Neural cell (in vitro differentiated cells): ENCODE measurements around the gene PADI4. TPM values are rescaled to one million over a fixed set of nuclear protein-coding genes. Genes with fewer than 3 reads are reported as not detected.

ENCODE experiments used
- H2AFZ ChIP-seq: fragments of 200-600, 300-800 bp; sonication (generic), shearing (Covaris generic); 2 replicates; pipeline ENCODE4 v1.6.0; 2014; ENCODE audit warnings: low read depth, mild to moderate bottlenecking, antibody characterized with exemption, low read length, moderate library complexity
- H3F3A ChIP-seq: fragments of 200-600 bp; shearing (Covaris generic); 2 replicates; pipeline ENCODE4 v1.6.1; 2016; ENCODE audit warnings: mild to moderate bottlenecking, moderate library complexity, mixed read lengths, antibody characterized with exemption, low read length; ENCODE audit not compliant: insufficient read depth, poor library complexity, severe bottlenecking
- H3K27ac ChIP-seq: fragments of 200-600, 300-800 bp; sonication (generic), shearing (Covaris generic); 2 replicates; pipeline ENCODE4 v1.5.1; 2014; ENCODE audit warnings: mild to moderate bottlenecking, low read length, moderate library complexity
- H3K27me3 ChIP-seq: fragments of 300-800, 200-600 bp; sonication (generic), shearing (Covaris generic); 2 replicates; pipeline ENCODE4 v1.6.0; 2014; ENCODE audit warnings: mild to moderate bottlenecking, low read depth, low read length, moderate library complexity; ENCODE audit not compliant: insufficient read depth
- H3K36me3 ChIP-seq: fragments of 300-800, 200-600 bp; sonication (generic), shearing (Covaris generic); 2 replicates; pipeline ENCODE4 v1.5.1; 2014; ENCODE audit warnings: mild to moderate bottlenecking, antibody characterized with exemption, low read length, moderate library complexity; ENCODE audit not compliant: insufficient read depth
- H3K4me2 ChIP-seq: fragments of 300-800, 200-600 bp; sonication (generic), shearing (Covaris generic); 2 replicates; pipeline ENCODE4 v1.6.0; 2014; ENCODE audit warnings: mild to moderate bottlenecking, low read length
- H3K4me3 ChIP-seq: fragments of 300-800, 200-600 bp; sonication (generic), shearing (Covaris generic); 2 replicates; pipeline ENCODE4 v1.5.1; 2014; ENCODE audit warnings: mild to moderate bottlenecking, low read length, moderate library complexity
- H3K79me2 ChIP-seq: fragments of 200-600 bp; shearing (Covaris generic); replicated peaks from 2 replicates; pipeline ENCODE4 v1.6.0; 2014; ENCODE audit warnings: mild to moderate bottlenecking, low read length, moderate library complexity; ENCODE audit not compliant: insufficient read depth
- H3K9ac ChIP-seq: fragments of 300-800, 200-600 bp; sonication (generic), shearing (Covaris generic); 2 replicates; pipeline ENCODE4 v1.6.1; 2016; ENCODE audit warnings: mild to moderate bottlenecking, low read length, mixed read lengths
- H3K9me2 ChIP-seq: fragments of 200-600 bp; shearing (Covaris generic); 2 replicates; pipeline ENCODE4 v1.6.1; 2016; ENCODE audit warnings: mild to moderate bottlenecking, low read length, mixed read lengths; ENCODE audit not compliant: insufficient read depth
- H3K9me3 ChIP-seq: fragments of 200-600, 300-800 bp; sonication (generic), shearing (Covaris generic); 2 replicates; pipeline ENCODE4 v1.6.1; 2016; ENCODE audit warnings: mild to moderate bottlenecking, mixed run types, low read length, moderate library complexity, mixed read lengths
- H4K20me1 ChIP-seq: fragments of 200-600 bp; shearing (Covaris generic); 2 replicates; pipeline ENCODE4 v1.6.1; 2016; ENCODE audit warnings: mild to moderate bottlenecking, mixed run types; ENCODE audit not compliant: insufficient read depth
- CTCF ChIP-seq: fragments of 450-650 bp; IDR thresholded peaks from 2 replicates; pipeline ENCODE4 v1.5.1; 2014; ENCODE audit warnings: antibody characterized with exemption, mild to moderate bottlenecking, moderate library complexity; ENCODE audit not compliant: poor library complexity, severe bottlenecking
- EP300 ChIP-seq: fragments of 450-650 bp; conservative IDR thresholded peaks from 2 replicates; pipeline ENCODE4 v1.6.1; 2014; ENCODE audit warnings: antibody characterized with exemption, mild to moderate bottlenecking, moderate library complexity; ENCODE audit not compliant: poor library complexity, severe bottlenecking
- EZH2 ChIP-seq: fragments of 200-600, 300-800 bp; shearing (Covaris generic), sonication (generic); IDR thresholded peaks from 2 replicates; pipeline ENCODE4 v1.6.1; 2014; ENCODE audit warnings: antibody characterized with exemption, low read length, borderline replicate concordance, mild to moderate bottlenecking; ENCODE audit not compliant: insufficient read depth, poor library complexity, severe bottlenecking
- MXI1 ChIP-seq: fragments of 450-650 bp; conservative IDR thresholded peaks from 2 replicates; pipeline ENCODE4 v1.6.1; 2014; ENCODE audit warnings: antibody characterized with exemption, mild to moderate bottlenecking; ENCODE audit not compliant: poor library complexity, severe bottlenecking
- POLR2AphosphoS5 ChIP-seq: IDR thresholded peaks from 2 replicates; pipeline ENCODE4 v1.6.1; 2012
- RAD21 ChIP-seq: fragments of 450-650 bp; conservative IDR thresholded peaks from 2 replicates; pipeline ENCODE4 v1.6.1; 2014; ENCODE audit warnings: antibody characterized with exemption, mild to moderate bottlenecking, moderate library complexity
- REST ChIP-seq: IDR thresholded peaks from 2 replicates; pipeline ENCODE4 v1.6.1; 2012; ENCODE audit warnings: borderline replicate concordance
- SMC3 ChIP-seq: fragments of 450-650 bp; conservative IDR thresholded peaks from 2 replicates; pipeline ENCODE4 v1.6.1; 2014; ENCODE audit warnings: antibody characterized with exemption, mild to moderate bottlenecking, moderate library complexity; ENCODE audit not compliant: poor library complexity
- TAF1 ChIP-seq: IDR thresholded peaks from 2 replicates; pipeline ENCODE4 v1.6.1; 2012; ENCODE audit warnings: low read depth
- polyA plus RNA-seq: library from polyadenylated mRNA; depleted of rRNA; stranded (reverse); fragments of >200 nt; gene quantifications from 2 replicates; pipeline ENCODE4 v1.2.3, GENCODE V29; 2014

PADI4 gene
- polyA plus RNA-seq, 1 donor from 2014 or later = not detected

- H3K79me2 ChIP-seq = no peaks in the 10 kb centered on the region
- H3K27ac ChIP-seq = no peak overlapping the region
- H3K4me2 ChIP-seq = no peak overlapping the region
- H3K9me3 ChIP-seq = no peaks in the 10 kb centered on the region
- no peaks in the 10 kb centered on the region for H3K27me3 ChIP-seq
- H3K9ac ChIP-seq = no peak overlapping the region
- no peak overlapping the region for H2AFZ ChIP-seq
- no peaks in the 10 kb centered on the region for H3K36me3 ChIP-seq
- H3K9me2 ChIP-seq = no peaks in the 10 kb centered on the region
- no peaks in the 10 kb centered on the region for H4K20me1 ChIP-seq
- TF ChIP-seq MXI1 = no peak
- TF ChIP-seq EZH2 = no peak
- no peak for TF ChIP-seq CTCF
- no peak overlapping the region for H3K4me3 ChIP-seq
- H3F3A ChIP-seq = no peaks in the 10 kb centered on the region
These were observed 18.3 kb upstream of the PADI4 start for GRCh38 chr1:17289721-17290120.

GRCh38 chr1:17290553-17290952 is 17.4 kb upstream of the PADI4 start:
- Histone ChIP-seq H2AFZ (no peak overlapping the region), H3K27me3 (no peaks in the 10 kb centered on the region), H4K20me1 (no peaks in the 10 kb centered on the region), H3K4me2 (no peak overlapping the region), H3K27ac (no peak overlapping the region), H3F3A (no peaks in the 10 kb centered on the region), H3K9ac (no peak overlapping the region), H3K9me3 (no peaks in the 10 kb centered on the region), H3K36me3 (no peaks in the 10 kb centered on the region), H3K4me3 (no peak overlapping the region), H3K79me2 (no peaks in the 10 kb centered on the region), H3K9me2 (no peaks in the 10 kb centered on the region)
- no peak for TF ChIP-seq CTCF
- no peak for TF ChIP-seq EP300
- TF ChIP-seq RAD21 = no peak
- no peak for TF ChIP-seq SMC3
- TF ChIP-seq EZH2 = no peak
- no peak for TF ChIP-seq POLR2AphosphoS5

- Histone ChIP-seq H3K9me2 (no peaks in the 10 kb centered on the region), H3K27me3 (no peaks in the 10 kb centered on the region), H4K20me1 (no peaks in the 10 kb centered on the region), H3K4me3 (no peak overlapping the region), H3K27ac (no peak overlapping the region), H3K4me2 (no peak overlapping the region), H3K9ac (no peak overlapping the region), H3K79me2 (no peaks in the 10 kb centered on the region), H2AFZ (no peak overlapping the region), H3K36me3 (no peaks in the 10 kb centered on the region), H3F3A (no peaks in the 10 kb centered on the region), H3K9me3 (no peaks in the 10 kb centered on the region)
- TF ChIP-seq RAD21 (no peak), SMC3 (no peak), CTCF (no peak), MXI1 (no peak), TAF1 (no peak), REST (no peak), POLR2AphosphoS5 (no peak)
These were observed 15.5 kb upstream of the PADI4 start for GRCh38 chr1:17292299-17293160.
